ENCODE data around the gene ZMYND12. TPM values are rescaled to one million over a fixed set of nuclear protein-coding genes. Genes with fewer than 3 reads are reported as not detected.

The ZMYND12 gene
- total RNA-seq, 1 experiment from 2014 or later: 1.7 TPM

- no peak for DNase-seq
- no TSS peak for BruUV-seq (replicated peaks)
- no peak overlapping the region for H3K27ac ChIP-seq
- no peaks in the 10 kb centered on the region for H3K9me2 ChIP-seq (ENCODE audit: insufficient read depth)
- no peaks in the 10 kb centered on the region for H3K79me2 ChIP-seq (ENCODE audit: low read depth)
- TF ChIP-seq CTCF (conservative IDR thresholded peaks at IDR 0.05) (no peak), EZH2 (IDR thresholded peaks at IDR 0.05; ENCODE audit: low read depth) (no peak)
- peaks cover under 1% of the 10 kb centered on the region; the same call in 1 of the 2 replicates for H3K4me1 ChIP-seq (replicated peaks; ENCODE audit: insufficient read depth)
- no peaks in the 10 kb centered on the region for H3K36me3 ChIP-seq (ENCODE audit: low read depth)
- CTCF ChIA-PET: no interaction called here
- POLR2A ChIA-PET (ENCODE audit: unreplicated experiment): no interaction called here
- H3K4me2 ChIP-seq: no peak overlapping the region
- H3F3A ChIP-seq (ENCODE audit: insufficient read depth, low read depth): no peaks in the 10 kb centered on the region
- no peak overlapping the region for H2AFZ ChIP-seq
- intact Hi-C loops (cut with micrococcal nuclease; ENCODE audit: unreplicated experiment): no loop called here
- H4K20me1 ChIP-seq (ENCODE audit: insufficient read depth): no peaks in the 10 kb centered on the region
- H3K27me3 ChIP-seq (ENCODE audit: insufficient read depth, low read depth): no peaks in the 10 kb centered on the region
- H3K9me3 ChIP-seq (ENCODE audit: insufficient read depth, low read depth): no peaks in the 10 kb centered on the region
- no peak overlapping the region for H3K4me3 ChIP-seq
Observed at GRCh38 chr1:42429603-42430002, 26.2 kb downstream of the ZMYND12 start.

- no peak overlapping the region for H3K4me3 ChIP-seq
- no peak for DNase-seq
- POLR2A ChIA-PET (ENCODE audit: unreplicated experiment): no interaction called here
Observed at GRCh38 chr1:42427240-42427639, 28.6 kb downstream of the ZMYND12 start.

GRCh38 chr1:42424201-42424600 lies 31.6 kb downstream of the ZMYND12 start:
- Histone ChIP-seq H3F3A (ENCODE audit: insufficient read depth, low read depth) (no peaks in the 10 kb centered on the region), H3K9me2 (ENCODE audit: insufficient read depth) (no peaks in the 10 kb centered on the region), H4K20me1 (ENCODE audit: insufficient read depth) (no peaks in the 10 kb centered on the region; the same call in 1 of the 2 replicates), H3K4me3 (no peak overlapping the region), H3K36me3 (ENCODE audit: low read depth) (no peaks in the 10 kb centered on the region), H3K9me3 (ENCODE audit: insufficient read depth, low read depth) (no peaks in the 10 kb centered on the region), H3K27me3 (ENCODE audit: insufficient read depth, low read depth) (no peaks in the 10 kb centered on the region), H3K79me2 (ENCODE audit: low read depth) (no peaks in the 10 kb centered on the region), H2AFZ (peak overlapping the region; percentile 63), H3K27ac (no peak overlapping the region), H3K4me1 (replicated peaks; ENCODE audit: insufficient read depth) (peaks cover 10% of the 10 kb centered on the region), H3K4me2 (peak overlapping the region; percentile 12)
- intact Hi-C loops (cut with micrococcal nuclease; ENCODE audit: unreplicated experiment): no loop called here
- TF ChIP-seq EZH2 (IDR thresholded peaks at IDR 0.05; ENCODE audit: low read depth) (no peak), CTCF (conservative IDR thresholded peaks at IDR 0.05) (no peak)
- DNase-seq: no peak
- POLR2A ChIA-PET (ENCODE audit: unreplicated experiment): no interaction called here
- CTCF ChIA-PET: no interaction called here
- no TSS peak for BruUV-seq (replicated peaks)

More at GRCh38 chr1:42427240-42427639, 28.6 kb downstream of the ZMYND12 start:
- no peak overlapping the region for H3K27ac ChIP-seq
- H3K27me3 ChIP-seq (ENCODE audit: insufficient read depth, low read depth): no peaks in the 10 kb centered on the region
- intact Hi-C loops (cut with micrococcal nuclease; ENCODE audit: unreplicated experiment): no loop called here
- no TSS peak for BruUV-seq (replicated peaks)
- CTCF ChIA-PET: no interaction called here
- H3F3A ChIP-seq (ENCODE audit: insufficient read depth, low read depth): no peaks in the 10 kb centered on the region
- H2AFZ ChIP-seq: no peak overlapping the region
- H3K9me2 ChIP-seq (ENCODE audit: insufficient read depth): no peaks in the 10 kb centered on the region
- no peak overlapping the region for H3K4me2 ChIP-seq
- H3K4me1 ChIP-seq (replicated peaks; ENCODE audit: insufficient read depth): peaks cover 10% of the 10 kb centered on the region
- H3K9me3 ChIP-seq (ENCODE audit: insufficient read depth, low read depth): no peaks in the 10 kb centered on the region
- no peaks in the 10 kb centered on the region; the same call in 1 of the 2 replicates for H4K20me1 ChIP-seq (ENCODE audit: insufficient read depth)
- TF ChIP-seq CTCF (conservative IDR thresholded peaks at IDR 0.05): no peak
- TF ChIP-seq EZH2 (IDR thresholded peaks at IDR 0.05; ENCODE audit: low read depth): no peak
- no peaks in the 10 kb centered on the region for H3K79me2 ChIP-seq (ENCODE audit: low read depth)
- H3K36me3 ChIP-seq (ENCODE audit: low read depth): no peaks in the 10 kb centered on the region

Data from PC-9 (cell line).